Muscle of back (tissue), 13 donors: Measurements from ENCODE around the gene TXNDC2. TPM values are rescaled to one million over a fixed set of nuclear protein-coding genes. Genes with fewer than 3 reads are reported as not detected.
"Not testable (repeated sequence)": the region's sequence is repeated elsewhere in the genome, so short reads cannot be mapped to it uniquely, and the experiment has no call there.

Source experiments
- DNase-seq, 3 donors: peaks; one replicate each; pipeline versions ENCODE4 v3.0.0 to v3.0.0-alpha.2; 2013
- long read RNA-seq, 9 donors: transcript quantifications; one replicate each; lab custom pipeline, GENCODE V29; 2026
- polyA plus RNA-seq, 10 donors: library from polyadenylated mRNA; unstranded; fragments of 120-200 nt; gene quantifications; one replicate each; pipeline ENCODE4 v1.2.1, GENCODE V29; 2013; ENCODE audit not compliant: insufficient read length in 10 of 10

Gene TXNDC2
- under 1 TPM in 6 of 10 donors, not detected in 4; 0.04 to 0.12 (median 0.09) TPM for polyA plus RNA-seq
- long read RNA-seq, donor 1 = 0 reads
- long read RNA-seq, donor 2 = 0 reads
- long read RNA-seq, donor 3 = 0 reads
- long read RNA-seq, donor 4 = 0 reads
- long read RNA-seq, donor 5 = 0 reads
- long read RNA-seq, donor 6 = 0 reads
- long read RNA-seq, donor 7 = 0 reads
- long read RNA-seq, donor 8 = 0 reads
- long read RNA-seq, donor 9 = 0 reads

DNA sequence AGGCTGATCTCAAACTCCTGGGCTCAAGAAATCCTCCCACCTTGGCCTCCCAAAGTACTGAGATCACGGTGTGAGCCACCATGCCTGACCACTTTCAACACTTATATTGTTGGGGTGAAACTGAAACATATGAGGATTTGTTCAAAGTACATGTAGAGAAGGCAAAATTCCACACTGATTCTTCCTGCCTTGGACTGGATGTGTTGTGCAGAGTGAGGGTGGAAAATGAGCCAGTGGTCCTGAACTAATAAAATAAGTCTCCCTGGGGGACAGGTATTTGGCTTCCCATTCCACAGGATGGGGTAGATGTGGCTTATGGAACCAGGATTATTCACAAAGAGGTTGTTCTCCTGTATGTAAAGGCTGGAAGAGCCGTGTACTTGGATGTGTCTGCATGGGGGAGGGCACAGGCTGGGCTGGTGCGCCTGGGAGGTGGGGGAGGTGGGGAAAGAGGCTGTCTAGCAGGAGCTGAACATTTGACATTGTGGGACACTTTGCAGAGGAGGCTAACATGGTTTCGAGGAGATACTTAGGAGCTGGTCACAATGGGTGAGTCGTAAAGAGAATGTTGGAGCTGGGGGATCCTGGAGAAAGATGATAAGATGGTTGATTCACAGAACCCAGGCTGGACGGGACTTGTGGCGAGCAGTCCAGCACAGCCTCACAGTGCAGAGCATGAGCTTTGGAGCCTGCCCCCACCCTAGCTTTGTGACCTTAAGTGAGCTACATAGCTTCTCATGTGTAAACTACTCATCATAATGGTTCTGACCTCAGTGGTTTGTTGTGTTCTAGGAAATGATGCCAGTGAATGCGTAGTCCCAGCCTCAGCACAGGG lies at the start of gene TXNDC2:
TXNDC2 (plus strand) TSS at position 804 of the 835 bp plus-strand sequence. CDS start 708 bp downstream, outside the sequence.
- DNase-seq = no peak

DNA sequence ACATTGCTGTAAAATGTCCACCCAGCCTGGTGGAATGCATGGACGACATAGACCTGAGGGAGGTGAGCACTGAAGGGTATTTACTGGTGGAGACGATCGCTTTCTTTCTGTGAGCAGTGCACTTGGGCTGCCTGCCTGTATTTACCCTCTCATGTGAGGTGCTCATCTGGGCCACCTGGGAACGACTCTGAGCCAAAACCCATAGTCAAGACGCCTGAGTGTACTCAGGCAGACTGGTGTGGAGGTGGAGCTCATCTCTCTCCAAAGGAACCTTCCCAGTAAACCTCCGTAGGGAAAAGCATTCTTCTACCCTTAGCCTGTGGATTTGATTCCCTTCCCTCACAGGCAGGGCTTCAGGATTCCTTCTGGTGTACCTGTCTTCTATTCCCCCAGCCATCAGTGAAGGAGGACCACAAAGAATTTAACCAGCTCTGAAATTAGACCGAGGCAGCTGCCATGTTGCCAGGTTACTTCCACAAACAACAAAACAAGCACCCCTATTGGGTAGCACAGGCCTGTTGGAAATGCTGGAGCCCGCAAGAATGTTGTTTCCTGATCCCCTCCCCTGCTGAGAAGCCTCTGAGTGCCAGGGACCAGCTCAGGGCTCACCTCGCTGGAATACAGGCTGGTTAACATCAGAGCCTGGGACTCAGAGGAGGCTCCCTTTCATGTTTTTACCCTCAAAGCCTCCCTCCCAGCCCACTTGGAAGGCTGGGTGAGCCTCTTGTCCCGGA lies 47.5 kb upstream of the TXNDC2 start:
- peak in 2 of 3 donors; percentile 61 to 74 for DNase-seq

DNA sequence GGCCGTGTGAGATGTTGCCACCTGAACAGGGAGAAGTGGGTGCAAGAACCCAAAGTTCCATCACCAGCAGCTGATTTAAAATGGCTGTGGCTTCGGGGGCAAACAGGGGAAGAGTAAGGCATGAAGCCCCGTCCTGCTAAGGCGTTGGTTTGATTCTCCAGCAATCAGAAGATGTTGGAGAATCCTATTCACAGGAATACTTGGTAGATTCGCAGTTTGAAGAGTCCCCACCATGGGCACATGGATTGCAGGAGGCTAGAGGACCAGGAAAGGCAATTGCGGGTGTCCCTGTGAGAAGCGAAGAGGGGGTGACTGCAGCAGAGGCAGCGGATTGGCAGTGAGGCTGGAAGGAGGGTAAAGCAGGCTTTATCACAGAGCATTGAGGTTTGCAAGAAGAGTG lies 46.6 kb upstream of the TXNDC2 start:
- DNase-seq = no peak

- DNase-seq = no peak
Measured at GRCh38 chr18:9839853-9840252, 45.9 kb upstream of the TXNDC2 start.

DNA sequence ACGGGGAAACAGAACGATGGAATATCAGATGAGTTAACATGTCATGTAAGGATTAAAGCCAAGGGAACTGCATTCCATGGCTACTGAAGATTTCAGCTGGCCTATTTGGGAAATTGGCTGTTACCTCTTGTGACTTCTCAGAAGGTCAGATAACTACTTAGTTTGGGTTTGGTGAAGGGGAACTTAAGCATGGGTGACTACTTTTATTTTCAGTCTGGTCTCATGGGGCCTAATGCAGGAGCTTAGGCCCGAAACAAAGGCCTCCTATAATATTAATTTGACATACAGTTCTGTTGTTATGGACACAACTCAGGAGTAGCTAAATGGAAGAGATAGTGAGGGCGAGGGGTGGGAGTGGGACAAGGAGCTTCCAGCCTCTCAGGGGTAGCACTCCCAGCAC lies 44.0 kb upstream of the TXNDC2 start:
- DNase-seq = no peak

DNA sequence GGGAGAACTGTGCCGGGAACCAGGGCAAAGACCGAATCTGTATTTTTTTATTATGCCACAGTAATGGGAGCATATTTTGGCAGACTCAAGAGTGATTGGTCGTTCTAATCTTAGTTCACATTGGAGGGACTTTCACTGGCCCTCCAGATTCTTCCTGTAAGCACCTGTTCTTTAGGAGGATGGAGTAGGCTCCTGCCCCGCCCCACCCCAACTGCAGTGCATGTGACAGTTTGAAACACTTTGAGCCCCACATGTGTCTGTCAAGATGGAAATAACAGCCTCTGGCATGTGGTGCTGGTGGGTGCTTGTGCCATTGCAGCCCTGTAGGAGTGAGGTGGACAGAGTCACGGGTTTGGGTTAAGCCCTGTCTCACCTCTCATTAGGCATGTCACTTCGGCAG lies 43.3 kb upstream of the TXNDC2 start:
- DNase-seq = no peak

GRCh38 chr18:9845256-9845655 lies 40.5 kb upstream of the TXNDC2 start:
- no peak for DNase-seq

- peak in 1 of 3 donors; percentile 53 for DNase-seq
Measured at GRCh38 chr18:9846162-9846925, 39.4 kb upstream of the TXNDC2 start.

- no peak for DNase-seq
Measured at GRCh38 chr18:9848170-9848879, 37.4 kb upstream of the TXNDC2 start.

DNA sequence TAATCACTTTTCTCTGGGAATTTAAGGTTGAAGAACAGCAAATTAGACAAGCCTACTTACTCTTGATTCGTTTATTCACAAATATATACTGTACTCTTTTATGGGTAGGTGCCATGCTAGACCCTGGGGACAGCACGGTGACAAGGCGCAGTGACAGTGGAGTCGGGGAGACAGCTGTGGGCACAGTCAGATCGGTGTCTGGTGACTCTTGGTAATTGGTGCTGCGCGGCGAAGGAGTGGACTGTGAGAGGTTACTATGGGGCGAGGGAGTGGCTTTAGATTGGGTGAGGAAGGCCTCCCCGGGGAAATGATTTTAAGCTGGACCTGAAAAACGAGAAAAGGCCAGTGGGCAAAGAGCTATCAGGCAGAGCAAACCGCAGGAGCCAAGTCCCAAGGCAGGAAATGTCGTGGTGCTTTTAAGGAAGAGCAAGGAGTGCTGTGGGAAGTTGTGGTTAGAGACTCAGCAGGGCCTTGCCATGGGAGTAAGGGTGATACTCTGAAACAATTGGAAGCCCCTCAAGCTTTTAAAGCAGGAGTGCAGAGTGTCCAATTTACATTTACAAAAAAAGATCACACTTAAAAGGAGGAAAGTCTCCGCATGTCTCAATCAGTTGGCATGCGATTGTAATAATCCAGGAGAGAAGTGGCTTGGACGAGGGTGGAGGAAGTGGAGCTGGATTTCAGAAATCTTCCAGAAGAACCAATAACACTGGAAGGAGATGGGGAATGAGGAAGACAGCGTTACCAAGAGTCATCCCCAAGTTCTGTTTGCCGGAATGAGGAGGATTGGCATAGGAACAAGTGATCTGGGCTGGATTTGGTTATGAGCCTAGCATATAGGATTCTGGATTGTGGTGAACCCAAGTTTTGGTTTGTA lies 36.1 kb upstream of the TXNDC2 start:
- peak in 1 of 3 donors; percentile 51 for DNase-seq

DNA sequence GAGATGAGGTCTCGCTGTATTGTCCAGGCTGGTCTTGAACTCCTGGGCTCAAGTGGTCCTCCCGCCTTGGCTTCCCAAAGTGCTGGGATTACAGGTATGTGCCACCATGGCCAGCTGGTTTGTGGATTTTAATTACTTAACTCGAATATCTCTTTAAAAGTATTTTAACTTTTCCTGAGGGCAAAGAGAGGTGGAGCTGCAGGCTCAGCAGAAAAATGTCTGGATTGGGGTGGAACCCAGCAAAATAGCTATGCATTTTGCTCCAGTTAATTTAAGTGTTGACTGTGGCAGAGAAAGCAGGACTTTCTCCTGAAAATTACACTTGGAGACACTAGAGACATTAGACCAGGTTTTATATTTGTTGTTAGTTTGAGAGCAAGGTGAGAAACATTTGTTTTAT lies 35.5 kb upstream of the TXNDC2 start:
- no peak for DNase-seq

- no peak for DNase-seq
Measured at GRCh38 chr18:9851511-9851910, 34.3 kb upstream of the TXNDC2 start.

DNA sequence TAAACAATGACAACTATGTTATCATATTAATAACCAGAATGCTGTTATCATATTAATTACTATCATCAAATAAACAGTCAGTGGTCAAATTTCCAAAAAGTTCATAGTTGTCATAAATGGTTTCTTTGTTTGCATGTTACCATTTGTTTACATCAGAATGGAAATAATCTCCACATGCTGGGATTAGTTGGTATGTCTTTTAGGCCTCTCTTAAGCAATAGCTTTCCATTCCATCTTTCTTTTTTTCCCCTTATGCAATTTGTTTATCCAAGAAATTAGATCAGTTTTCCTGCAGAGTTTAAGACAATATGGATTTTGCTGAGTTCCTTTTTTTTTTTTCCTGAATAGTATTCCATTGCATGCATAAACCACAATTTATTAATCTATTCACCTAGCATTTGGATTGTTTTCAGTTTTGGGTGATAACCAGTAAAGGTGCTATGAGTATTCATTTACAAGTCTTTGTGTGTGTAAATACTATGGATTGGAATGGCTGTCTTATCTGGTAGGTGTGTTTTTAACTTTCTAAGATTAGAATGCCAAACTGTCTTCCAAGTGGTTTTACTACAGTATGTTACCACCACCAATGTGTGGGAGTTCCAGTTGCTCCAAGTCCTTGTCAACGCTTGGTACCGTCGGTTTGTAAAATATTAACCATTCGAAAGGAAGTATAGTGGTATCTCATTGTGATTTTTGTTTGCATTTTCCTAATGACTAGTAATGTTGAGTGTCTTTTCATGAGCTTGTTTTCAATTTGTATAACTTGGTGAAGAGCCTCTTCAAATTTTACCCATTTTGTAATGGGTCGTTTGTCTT lies 33.3 kb upstream of the TXNDC2 start:
- DNase-seq = no peak

DNA sequence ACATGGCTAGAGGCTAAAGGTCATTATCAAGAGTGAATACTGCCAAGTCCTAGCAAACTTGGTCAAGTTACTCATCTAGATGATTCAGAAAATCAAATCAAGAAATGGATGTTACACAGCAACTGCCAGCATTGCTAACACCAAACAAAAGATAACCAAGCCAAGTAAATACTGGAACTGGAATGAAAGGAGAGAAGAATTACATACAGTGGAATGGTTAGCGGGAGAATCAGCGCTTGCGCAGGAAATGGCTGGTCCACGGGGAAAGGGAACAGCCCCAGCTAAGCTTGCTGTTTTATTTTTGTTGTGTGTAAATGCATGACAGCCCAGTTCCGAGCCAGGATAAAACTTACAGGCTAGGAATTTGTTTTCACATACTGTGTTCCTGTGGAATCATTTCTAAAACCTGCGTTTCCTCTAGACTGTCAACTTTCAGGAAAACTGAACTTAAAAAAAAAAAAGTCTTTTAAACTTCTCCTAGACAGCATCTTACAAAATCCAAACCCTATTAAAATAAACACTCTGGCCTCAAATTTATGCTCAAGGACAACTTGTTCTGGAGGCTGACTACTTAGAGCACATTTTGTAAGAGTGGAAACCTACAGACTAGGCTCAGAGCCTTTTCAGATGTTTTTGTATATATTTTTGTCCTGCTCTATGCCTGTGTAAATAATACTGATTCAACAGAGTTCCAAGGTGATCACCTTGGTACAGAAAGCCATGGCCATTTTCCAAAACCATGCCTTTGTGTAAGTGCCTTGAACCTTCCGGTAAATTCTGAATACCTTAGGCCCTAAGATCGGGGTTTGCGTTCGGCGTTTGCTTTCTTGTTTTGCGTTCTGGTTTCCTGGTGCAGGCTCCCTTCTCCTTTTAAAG lies 30.7 kb upstream of the TXNDC2 start:
- no peak for DNase-seq

DNA sequence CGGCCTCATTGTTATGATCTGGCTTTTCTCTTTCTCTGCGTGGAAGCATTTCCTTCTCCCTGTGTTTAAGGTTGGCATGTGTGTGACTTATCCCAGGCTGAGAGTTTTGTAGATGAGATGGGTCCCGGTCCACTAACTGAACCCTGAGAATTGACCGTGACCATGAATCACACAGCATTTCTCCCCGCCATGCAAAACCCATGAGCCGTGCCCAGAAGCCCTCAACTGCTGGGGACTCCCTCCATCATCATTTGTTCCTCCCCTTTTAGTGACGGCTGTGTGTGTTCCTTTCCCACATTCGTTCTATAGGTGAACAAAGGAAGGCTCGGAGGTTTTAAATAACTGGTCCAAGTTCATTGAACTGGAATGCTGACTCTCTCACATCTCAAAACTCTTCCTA lies 30.1 kb upstream of the TXNDC2 start:
- DNase-seq = no peak

DNA sequence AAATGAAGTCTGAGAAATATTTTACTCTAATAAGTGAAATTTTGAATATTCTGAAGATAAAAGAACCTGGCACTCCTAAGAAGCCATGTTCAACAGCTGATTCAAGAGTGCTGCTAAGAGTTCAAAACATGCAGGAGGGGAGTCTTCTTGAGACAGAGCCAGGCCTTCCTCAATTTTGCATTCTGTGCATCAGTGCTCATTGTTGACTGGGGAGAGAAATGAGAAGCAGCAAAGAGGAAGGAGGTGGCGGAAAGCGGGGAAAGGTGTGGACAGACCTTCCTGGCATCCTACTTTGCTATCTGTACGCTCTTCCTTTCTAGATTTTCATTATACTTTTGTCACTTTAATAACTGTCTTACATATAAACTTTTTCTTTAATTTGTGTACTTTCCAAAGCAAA lies 29.7 kb upstream of the TXNDC2 start:
- no peak for DNase-seq

DNA sequence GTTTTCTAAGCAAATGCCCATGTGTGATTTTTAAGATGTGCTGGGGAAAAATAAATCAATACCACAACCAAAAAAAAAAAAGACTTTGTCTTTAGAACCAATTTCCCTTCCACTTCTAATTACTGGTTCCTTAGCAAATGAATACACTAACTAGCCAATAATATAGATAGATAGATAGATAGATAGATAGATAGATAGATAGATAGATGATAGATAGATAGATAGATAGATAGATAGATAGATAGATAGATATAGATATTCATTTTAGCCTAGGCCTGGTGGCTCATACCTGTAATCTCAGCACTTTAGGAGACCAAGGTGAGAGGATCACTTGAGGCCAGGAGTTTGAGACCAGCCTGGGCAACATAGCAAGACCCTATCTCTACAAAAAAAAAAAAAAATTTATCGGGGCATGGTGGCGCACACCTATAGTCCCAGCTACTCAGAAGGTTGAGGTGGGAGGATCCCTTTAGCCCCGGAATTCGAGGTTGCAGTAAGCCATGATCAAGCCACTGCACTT lies 28.2 kb upstream of the TXNDC2 start:
- not testable (repeated sequence) for DNase-seq

DNA sequence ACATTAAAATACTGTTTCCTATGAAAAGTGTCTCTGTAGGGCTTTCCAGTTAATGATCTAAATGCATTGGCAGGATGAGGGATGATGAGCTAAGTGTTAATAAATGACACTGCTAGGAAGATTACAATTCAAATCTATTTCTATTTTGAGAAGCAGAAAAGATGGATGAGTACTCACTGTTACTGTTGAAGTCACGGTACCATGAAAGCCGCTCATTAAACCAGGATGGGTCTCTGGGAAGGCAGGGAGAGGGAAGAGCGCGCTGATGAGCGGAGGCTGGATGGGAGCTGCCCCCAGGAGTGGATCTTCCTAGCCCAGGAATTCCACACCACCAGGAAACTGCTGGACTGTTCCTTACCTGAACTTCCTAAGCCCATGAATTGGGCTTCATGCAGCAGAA lies 27.1 kb upstream of the TXNDC2 start:
- no peak for DNase-seq
